Sigmoid colon (tissue), 7 donors: ENCODE data around the gene PIP5K1A. TPM values are rescaled to one million over a fixed set of nuclear protein-coding genes. Genes with fewer than 3 reads are reported as not detected.
A peak's percentile ranks its signal among the peaks of the same experiment; 100 is the strongest.

Experiments
- DNase-seq: peaks from one replicate; pipeline ENCODE4 v3.0.0-alpha.2; 2019
- H3K27ac ChIP-seq, 4 donors: fragments of 200-600 bp; sonication (generic); one replicate each; pipeline ENCODE4 v1.5.1; 2016 to 2019; ENCODE audit warnings: mild to moderate bottlenecking in 1 of 4
- H3K27me3 ChIP-seq, 3 donors: fragments of 200-600 bp; sonication (generic); one replicate each; pipeline ENCODE4 v1.5.1; 2019; ENCODE audit warnings: mild to moderate bottlenecking in 1 of 3
- H3K36me3 ChIP-seq, 4 donors: fragments of 200-600 bp; sonication (generic); one replicate each; pipeline ENCODE4 v1.5.1; 2016 to 2019
- H3K4me1 ChIP-seq, 4 donors: fragments of 200-600 bp; sonication (generic); one replicate each; pipeline ENCODE4 v1.5.1; 2017 to 2019
- H3K4me3 ChIP-seq, 4 donors: fragments of 200-600 bp; sonication (generic); one replicate each; pipeline ENCODE4 v1.5.1; 2017 to 2019; ENCODE audit warnings: mild to moderate bottlenecking in 2 of 4, moderate library complexity in 1 of 4
- H3K9me3 ChIP-seq, 4 donors: fragments of 200-600 bp in 3 of 4; sonication (generic) in 3 of 4; one replicate each; pipeline versions ENCODE4 v1.5.1 to v1.6.1; 2013 to 2019
- EP300 ChIP-seq, 4 donors: sonication (generic); formaldehyde crosslinking; IDR thresholded peaks; one replicate each; pipeline ENCODE4 v1.6.1; 2017; ENCODE audit warnings: antibody characterized with exemption in 4 of 4
- POLR2A ChIP-seq, 2 donors: fragments of 450-650 bp; IDR thresholded peaks; one replicate each; pipeline ENCODE4 v1.6.1; 2016; ENCODE audit warnings: antibody characterized with exemption in 2 of 2, mild to moderate bottlenecking in 2 of 2, moderate library complexity in 2 of 2
- POLR2AphosphoS5 ChIP-seq, 4 donors: sonication (generic); formaldehyde crosslinking; IDR thresholded peaks; one replicate each; pipeline ENCODE4 v1.6.1; 2017; ENCODE audit warnings: antibody characterized with exemption in 4 of 4
- WGBS, 2 donors: extraction: QIAGEN DNeasy Blood & Tissue Kit; methylation state at CpG; one replicate each; pipeline ENCODE4 v1.1.7; 2013; 5-methylcytosine and 5-hydroxymethylcytosine counted together
- intact Hi-C: fragments of 100-400 bp; cut with DNase I; formaldehyde crosslinking; loops from one replicate; pipeline ENCODE4 v1.15.1; 2023
- polyA plus RNA-seq, 3 donors: library from polyadenylated mRNA; stranded (reverse); fragments of 200-250 nt; gene quantifications; one replicate each; pipeline ENCODE4 v1.2.3, GENCODE V29; 2013
- total RNA-seq, 4 donors: library from RNA; depleted of rRNA; stranded (reverse); fragments of >200 nt; gene quantifications; one replicate each; pipeline ENCODE4 v1.1.0, GENCODE V29; 2016
- TF ChIP-seq, protein P1 (sequence below), 4 experiments: fragments of 450-650 bp in 3 of 4; fragments of 200-600 bp in 1 of 4; IDR thresholded peaks; one replicate each; pipeline ENCODE4 v1.5.1; 2016 to 2019; ENCODE audit warnings: antibody characterized with exemption in 4 of 4, mild to moderate bottlenecking in 3 of 4, moderate library complexity in 2 of 4
- donor health status: healthy with polysubstance abuse.
- donor health status: Bipolar disorder and iron deficiency.
- donor health status: healthy.

PIP5K1A gene
- total and polyA plus RNA-seq, 7 donors = 9.6 to 51.5 (median 33.2) TPM

DNA sequence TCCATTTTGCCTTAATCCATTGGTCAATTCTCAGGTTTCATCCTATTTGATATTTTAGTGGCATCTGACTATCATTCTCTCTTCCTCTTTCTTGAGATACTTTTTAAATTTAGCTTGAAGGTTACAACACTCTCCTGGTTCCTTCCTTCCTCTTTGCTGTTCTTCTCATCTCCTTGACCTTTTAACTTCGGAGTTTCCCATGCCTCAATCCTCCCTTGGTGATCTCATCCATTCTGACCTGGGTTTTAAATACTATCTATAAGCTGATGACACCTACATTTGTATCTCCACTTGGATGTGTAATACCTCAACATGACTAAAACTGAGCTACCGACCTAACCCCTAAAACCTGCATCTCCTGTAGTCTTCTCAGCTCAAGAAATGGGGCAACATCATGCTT, 78.9 kb downstream of the PIP5K1A start:
- TF ChIP-seq, protein P1, sequence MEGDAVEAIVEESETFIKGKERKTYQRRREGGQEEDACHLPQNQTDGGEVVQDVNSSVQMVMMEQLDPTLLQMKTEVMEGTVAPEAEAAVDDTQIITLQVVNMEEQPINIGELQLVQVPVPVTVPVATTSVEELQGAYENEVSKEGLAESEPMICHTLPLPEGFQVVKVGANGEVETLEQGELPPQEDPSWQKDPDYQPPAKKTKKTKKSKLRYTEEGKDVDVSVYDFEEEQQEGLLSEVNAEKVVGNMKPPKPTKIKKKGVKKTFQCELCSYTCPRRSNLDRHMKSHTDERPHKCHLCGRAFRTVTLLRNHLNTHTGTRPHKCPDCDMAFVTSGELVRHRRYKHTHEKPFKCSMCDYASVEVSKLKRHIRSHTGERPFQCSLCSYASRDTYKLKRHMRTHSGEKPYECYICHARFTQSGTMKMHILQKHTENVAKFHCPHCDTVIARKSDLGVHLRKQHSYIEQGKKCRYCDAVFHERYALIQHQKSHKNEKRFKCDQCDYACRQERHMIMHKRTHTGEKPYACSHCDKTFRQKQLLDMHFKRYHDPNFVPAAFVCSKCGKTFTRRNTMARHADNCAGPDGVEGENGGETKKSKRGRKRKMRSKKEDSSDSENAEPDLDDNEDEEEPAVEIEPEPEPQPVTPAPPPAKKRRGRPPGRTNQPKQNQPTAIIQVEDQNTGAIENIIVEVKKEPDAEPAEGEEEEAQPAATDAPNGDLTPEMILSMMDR (IDR thresholded peaks at IDR 0.05) = no peak
- TF ChIP-seq POLR2AphosphoS5 (IDR thresholded peaks at IDR 0.05) = no peak
- no peak for TF ChIP-seq EP300 (IDR thresholded peaks at IDR 0.05)
- H3K9me3 ChIP-seq = no peaks in the 10 kb centered on the region
- intact Hi-C loops = no loop called here
- H3K36me3 ChIP-seq = peaks cover 0 to 6% (median 0%) of the 10 kb centered on the region in 4 donors
- DNase-seq = no peak
- no peak overlapping the region for H3K4me3 ChIP-seq
- no peak overlapping the region for H3K27ac ChIP-seq
- peaks cover 0 to 5% (median 5%) of the 10 kb centered on the region in 4 donors for H3K4me1 ChIP-seq
- H3K27me3 ChIP-seq = no peaks in the 10 kb centered on the region
- 62 to 74% methylated on average over 2 of the region's 2 CpGs for WGBS, 2 donors

DNA sequence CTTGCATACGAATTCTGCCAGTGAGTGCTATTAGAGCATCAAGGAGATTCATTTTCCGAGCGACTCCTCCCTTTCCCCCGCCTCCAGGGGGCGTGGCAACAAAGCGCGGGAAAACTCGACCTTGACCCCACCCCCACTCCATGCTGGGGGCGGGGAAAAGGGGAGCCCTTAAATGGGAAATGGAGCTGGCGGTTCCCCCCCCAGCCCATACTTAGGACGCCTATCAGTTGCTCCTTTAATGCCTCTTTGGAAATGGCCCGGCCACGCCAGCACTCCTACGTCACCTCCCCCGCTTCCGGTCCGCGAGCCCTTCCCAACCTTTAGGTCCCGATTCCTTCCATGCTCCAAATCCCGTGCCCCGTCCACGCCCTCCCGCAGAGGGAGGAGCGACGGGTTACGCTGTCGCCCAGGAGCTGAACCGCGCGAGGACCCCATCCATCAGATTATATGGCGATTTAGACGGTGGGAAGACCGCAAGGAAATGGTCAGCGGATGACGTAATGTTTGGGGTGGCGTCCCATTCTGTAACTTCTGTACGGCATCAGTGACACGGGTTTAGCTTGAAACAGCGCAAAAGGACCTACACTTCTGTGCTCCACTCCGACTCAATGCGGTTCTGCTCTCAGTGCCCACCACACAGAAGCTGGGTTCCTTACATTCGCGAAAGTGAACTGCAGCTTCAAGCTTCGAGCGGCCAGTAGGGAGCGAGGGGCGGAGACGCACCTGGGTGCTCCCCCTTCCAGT, 83.0 kb downstream of the PIP5K1A start:
- peak overlapping the region; percentile 73 to 84 (median 80) for H3K4me3 ChIP-seq
- intact Hi-C loops = loop anchor here (5.0 kb wide), 4 partner anchors 46 to 176 kb away; partner anchors contain the start of genes PI4KB, POGZ, PSMB4 and RFX5
- no peaks in the 10 kb centered on the region for H3K27me3 ChIP-seq
- peak overlapping the region; percentile 97 to 99 (median 98) for H3K27ac ChIP-seq
- H3K9me3 ChIP-seq = no peaks in the 10 kb centered on the region
- WGBS, 2 donors = 0% methylated on average over 48 of the region's 48 CpGs
- DNase-seq = peak; percentile 99
- TF ChIP-seq, protein P1 (IDR thresholded peaks at IDR 0.05) = peak in 2 of 4 experiments; percentile 33 to 40
- TF ChIP-seq POLR2AphosphoS5 (IDR thresholded peaks at IDR 0.05) (peak; percentile 57 to 83 (median 78)), POLR2A (IDR thresholded peaks at IDR 0.05) (peak; percentile 20 to 45), EP300 (IDR thresholded peaks at IDR 0.05) (peak in 2 of 4 donors; percentile 34 to 39)
- peaks cover 2 to 16% (median 7%) of the 10 kb centered on the region in 4 donors for H3K36me3 ChIP-seq
- H3K4me1 ChIP-seq = peaks cover 2 to 22% (median 21%) of the 10 kb centered on the region in 4 donors

DNA sequence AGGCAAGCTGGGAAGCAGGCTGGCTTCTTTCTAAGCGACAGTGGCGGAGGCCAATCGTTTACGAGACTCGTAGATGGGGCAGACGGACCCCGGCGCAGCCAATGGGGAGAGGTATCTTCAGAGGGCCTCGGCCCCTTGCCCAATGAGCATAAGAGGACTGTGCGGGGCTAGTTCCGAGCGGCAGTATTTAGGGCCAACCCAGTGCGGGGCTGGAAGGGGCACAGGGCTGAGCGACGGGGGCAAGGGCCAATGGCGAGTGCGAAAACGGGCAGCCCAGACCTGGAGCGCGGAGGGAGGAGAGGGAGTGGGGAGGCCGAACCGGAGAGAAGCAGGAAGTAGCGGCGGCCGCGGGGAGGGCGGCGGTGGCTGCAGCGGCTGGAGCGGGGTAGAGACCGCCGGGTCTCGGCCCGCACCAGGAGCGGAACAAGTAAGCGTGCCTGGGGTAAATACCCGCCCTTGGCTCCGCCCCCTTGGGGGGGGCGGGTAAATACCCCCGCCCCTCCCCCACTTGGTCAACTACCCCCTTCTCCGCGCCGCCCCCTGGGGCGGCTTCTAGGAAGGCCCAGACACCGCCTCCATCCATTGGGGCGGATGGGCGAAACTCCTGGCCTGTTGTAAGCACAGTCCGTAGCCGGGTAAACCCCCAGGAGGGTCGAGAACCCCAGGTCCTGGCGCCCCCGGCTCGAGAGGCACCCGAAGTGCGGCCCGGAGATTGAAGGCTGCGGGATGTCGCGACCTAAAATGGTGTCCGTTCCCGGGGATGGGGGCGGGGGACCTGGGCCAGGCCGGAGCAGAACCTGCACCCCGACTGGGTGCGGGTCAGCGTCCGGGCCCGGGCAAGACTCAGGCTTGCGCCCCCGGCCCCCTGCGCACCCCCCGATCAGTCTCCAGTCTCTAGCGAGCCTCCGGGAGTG, 83.9 kb downstream of the PIP5K1A start, which contains the start of gene ZNF687:
Gene ZNF687, plus strand, starts transcription at position 331 of the 914 bp plus-strand sequence. CDS start 3,993 bp downstream, outside the sequence.
- intact Hi-C loops = loop anchor here (5.0 kb wide), 4 partner anchors 45 to 175 kb away; partner anchors contain the start of genes PI4KB, POGZ, PSMB4 and RFX5
- H3K4me1 ChIP-seq = peaks cover 2 to 22% (median 21%) of the 10 kb centered on the region in 4 donors
- TF ChIP-seq, protein P1 (IDR thresholded peaks at IDR 0.05) = no peak
- TF ChIP-seq EP300 (IDR thresholded peaks at IDR 0.05) = no peak
- peak; percentile 60 to 86 for TF ChIP-seq POLR2A (IDR thresholded peaks at IDR 0.05)
- TF ChIP-seq POLR2AphosphoS5 (IDR thresholded peaks at IDR 0.05) = peak; percentile 71 to 91 (median 84)
- WGBS, 2 donors = 0 to 1% methylated on average over 74 of the region's 74 CpGs
- H3K4me3 ChIP-seq = peak within 1 kb of the TSS; percentile 73 to 84 (median 80)
- peak within 1 kb of the TSS; percentile 97 to 99 (median 98) for H3K27ac ChIP-seq
- peak; percentile 100 for DNase-seq
- H3K36me3 ChIP-seq = peaks cover 10 to 24% (median 15%) of the 10 kb centered on the region in 4 donors
- H3K27me3 ChIP-seq = no peaks in the 10 kb centered on the region
- H3K9me3 ChIP-seq = no peaks in the 10 kb centered on the region

DNA sequence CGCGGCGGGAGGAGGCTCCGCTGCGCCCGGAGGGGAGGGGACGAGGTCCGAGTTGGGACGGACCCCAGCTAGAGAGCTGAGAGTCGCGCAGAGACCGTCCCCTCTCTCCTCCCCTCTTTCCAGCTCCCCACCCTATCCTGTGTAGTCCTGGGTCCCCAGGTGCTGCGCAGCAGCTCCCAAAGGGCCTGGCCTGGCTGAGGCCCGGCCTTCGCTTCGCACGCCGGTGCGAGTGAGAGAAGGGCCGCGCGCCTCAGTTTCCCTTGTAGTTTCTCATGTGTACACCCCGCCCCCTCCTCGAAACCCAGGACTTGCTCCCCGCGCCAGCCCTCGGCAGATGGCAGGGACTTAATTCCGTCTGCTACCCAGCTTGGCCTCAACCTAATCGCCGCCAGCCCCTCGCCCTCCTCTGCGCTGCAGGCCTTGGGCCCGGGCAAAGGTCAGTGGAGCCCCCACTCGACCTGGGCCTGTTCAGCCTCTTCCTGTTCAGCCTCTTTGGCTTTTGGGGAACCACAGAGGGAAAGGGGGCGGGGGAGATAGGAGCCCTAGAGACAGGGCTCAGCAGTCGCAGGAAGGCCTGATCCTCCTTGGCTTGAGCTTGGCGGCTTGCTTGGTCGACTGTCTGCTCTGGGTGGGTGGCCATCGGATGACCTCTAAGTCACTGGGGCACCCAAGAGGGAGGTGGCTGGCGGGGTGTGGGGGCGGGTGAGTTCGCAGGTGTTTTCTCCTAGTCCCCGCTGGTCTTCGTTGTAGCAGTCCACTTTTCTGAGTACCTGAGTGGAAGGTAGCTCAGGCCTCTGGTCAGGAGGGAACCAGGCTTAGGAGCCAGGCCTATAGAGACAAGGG, 84.8 kb downstream of the PIP5K1A start:
- H3K36me3 ChIP-seq = peaks cover 19 to 33% (median 23%) of the 10 kb centered on the region in 4 donors
- 2 to 7% methylated on average over 44 of the region's 44 CpGs for WGBS, 2 donors
- TF ChIP-seq POLR2A (IDR thresholded peaks at IDR 0.05) (no peak), EP300 (IDR thresholded peaks at IDR 0.05) (no peak), POLR2AphosphoS5 (IDR thresholded peaks at IDR 0.05) (no peak)
- TF ChIP-seq, protein P1 (IDR thresholded peaks at IDR 0.05) = no peak
- H3K27me3 ChIP-seq = no peaks in the 10 kb centered on the region
- peak overlapping the region; percentile 97 to 99 (median 98) for H3K27ac ChIP-seq
- peaks cover 2 to 22% (median 21%) of the 10 kb centered on the region in 4 donors for H3K4me1 ChIP-seq
- H3K9me3 ChIP-seq = no peaks in the 10 kb centered on the region
- peak overlapping the region; percentile 73 to 84 (median 80) for H3K4me3 ChIP-seq
- DNase-seq = peak; percentile 79
- intact Hi-C loops = loop anchor here (5.0 kb wide), 4 partner anchors 44 to 174 kb away; partner anchors contain the start of genes PI4KB, POGZ, PSMB4 and RFX5
